HepG2 (cell line): ENCODE measurements around the gene FAM131A. TPM values are rescaled to one million over a fixed set of nuclear protein-coding genes. Genes with fewer than 3 reads are reported as not detected.

Experiments
- CHCHD3 ChIP-seq: sonication (generic); formaldehyde crosslinking; IDR thresholded peaks from 2 replicates; pipeline ENCODE4 v1.8.0; 2022; ENCODE audit warnings: mild to moderate bottlenecking, missing genetic modification reagents, moderate library complexity
- FOXA1 ChIP-seq, 2 experiments: fragments of 450-650 bp in 1 of 2; sonication (generic) in 1 of 2; formaldehyde crosslinking in 1 of 2; IDR thresholded peaks; 2 replicates each; pipeline versions ENCODE4 v1.4.0 to v1.6.1; 2016 to 2020; ENCODE audit warnings: missing genetic modification reagents in 1 of 2
- NRL ChIP-seq: sonication (generic); formaldehyde crosslinking; IDR thresholded peaks from 2 replicates; pipeline ENCODE4 v1.5.0; 2020; ENCODE audit warnings: missing genetic modification reagents, mild to moderate bottlenecking, moderate library complexity, borderline replicate concordance
- PAX8 ChIP-seq: sonication (generic); formaldehyde crosslinking; IDR thresholded peaks from 2 replicates; pipeline ENCODE4 v1.8.0; 2022; ENCODE audit warnings: mild to moderate bottlenecking, missing genetic modification reagents, borderline replicate concordance
- SSRP1 ChIP-seq: IDR thresholded peaks from 2 replicates; pipeline ENCODE4 v1.6.1; 2016; ENCODE audit warnings: control low read depth
- TSC22D2 ChIP-seq: sonication (generic); formaldehyde crosslinking; IDR thresholded peaks from 2 replicates; pipeline ENCODE4 v1.5.1; 2020; ENCODE audit warnings: missing genetic modification reagents, mild to moderate bottlenecking, borderline replicate concordance
- ZNF547 ChIP-seq: sonication (generic); formaldehyde crosslinking; IDR thresholded peaks from 2 replicates; pipeline ENCODE4 v1.5.1; 2020; ENCODE audit warnings: mild to moderate bottlenecking, missing genetic modification reagents
- ZNF703 ChIP-seq: sonication (generic); formaldehyde crosslinking; IDR thresholded peaks from 2 replicates; pipeline ENCODE4 v1.5.1; 2020; ENCODE audit warnings: missing genetic modification reagents, mild to moderate bottlenecking, moderate library complexity, borderline replicate concordance
- ZNF782 ChIP-seq: sonication (generic); formaldehyde crosslinking; IDR thresholded peaks from 2 replicates; pipeline ENCODE4 v1.4.0; 2020; ENCODE audit warnings: missing genetic modification reagents, mild to moderate bottlenecking, borderline replicate concordance
- polyA plus RNA-seq, 8 experiments: library from polyadenylated mRNA; depleted of rRNA in 3 of 8; stranded (reverse) in 7 of 8; unstranded in 1 of 8; fragments of >200 nt; fragmentation: Illumina TruSeq in 4 of 8; extraction: Trizol in 4 of 8; gene quantifications; 2 replicates each; pipeline versions ENCODE4 v1.2.1 to v1.2.3, GENCODE V29; 2011 to 2016; ENCODE audit warnings: low read depth in 4 of 8, missing spikeins in 1 of 8, mixed read lengths in 1 of 8; ENCODE audit not compliant: insufficient read depth in 1 of 8
- total RNA-seq, 5 experiments: library from RNA; depleted of rRNA; stranded (reverse); fragments of >200 nt; fragmentation: Illumina TruSeq; extraction: Trizol; gene quantifications; 2 replicates each; pipeline ENCODE4 v1.2.3, GENCODE V29; 2016; ENCODE audit warnings: low read depth in 1 of 5
- TF ChIP-seq, protein P1 (sequence below): sonication (generic); formaldehyde crosslinking; IDR thresholded peaks from 2 replicates; pipeline ENCODE4 v1.4.0; 2020; ENCODE audit warnings: missing genetic modification reagents, borderline replicate concordance
- TF ChIP-seq, protein P2 (sequence below), 2 experiments: IDR thresholded peaks; 2 replicates each; pipeline ENCODE4 v1.6.1; 2011 to 2012; ENCODE audit warnings: low read length in 2 of 2, borderline replicate concordance in 1 of 2, low read depth in 1 of 2, mild to moderate bottlenecking in 1 of 2, moderate library complexity in 1 of 2
- TF ChIP-seq, protein P3 (sequence below): sonication (generic); formaldehyde crosslinking; IDR thresholded peaks from 2 replicates; pipeline ENCODE4 v1.4.0; 2020; ENCODE audit warnings: missing genetic modification reagents, borderline replicate concordance

Gene FAM131A
- total and polyA plus RNA-seq, 2 of the 13 experiments (the other 11 are each of a cell fraction or from before 2014, with no cell fraction given) = 9.2 to 9.3 TPM

DNA sequence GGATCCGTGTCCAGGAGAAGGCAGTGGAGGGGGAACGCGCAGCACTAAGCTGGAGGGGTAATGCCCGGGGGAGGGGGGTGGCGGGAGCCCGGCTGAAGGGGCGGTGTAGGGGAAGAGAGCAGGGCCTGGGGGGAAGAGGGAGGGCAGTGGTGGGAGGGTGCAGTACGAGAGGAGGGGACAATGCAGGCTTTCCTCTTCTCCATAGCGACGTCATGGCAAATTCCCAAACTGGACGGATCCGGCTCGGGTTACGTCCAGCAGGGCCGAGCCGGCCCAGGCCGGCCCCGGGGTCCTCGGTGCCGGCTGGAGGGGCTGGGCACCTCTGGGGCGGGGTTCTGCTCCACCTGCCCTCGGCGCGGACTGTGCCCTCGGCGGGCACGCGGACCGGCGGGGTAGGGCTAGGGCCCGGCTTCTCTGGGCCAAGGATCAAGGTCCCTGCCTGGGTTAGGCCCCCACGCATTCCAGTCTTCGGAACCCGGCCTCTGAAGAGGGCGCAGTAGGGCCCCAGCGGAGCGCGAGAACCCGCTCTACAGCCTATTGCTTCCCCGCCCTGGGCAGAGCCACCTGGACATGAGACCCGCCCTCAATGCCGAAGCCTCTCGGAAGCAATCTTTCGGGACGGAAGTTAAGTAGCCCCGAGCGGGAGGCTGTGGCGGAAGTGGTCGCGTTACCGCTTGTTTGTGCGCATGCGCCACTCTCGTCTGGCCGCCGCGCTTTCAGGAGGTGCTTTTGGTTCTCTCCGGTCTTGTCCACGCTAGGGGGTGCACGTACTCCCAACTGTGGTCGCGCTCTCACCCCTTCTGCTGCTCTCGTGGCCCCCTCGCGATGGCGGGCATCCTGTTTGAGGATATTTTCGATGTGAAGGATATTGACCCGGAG, 25.5 kb downstream of the FAM131A start (continued):
- TF ChIP-seq ZNF782 (CRISPR knock-in tag) = peak; percentile 85; the same call in 1 of the 2 replicates
- TF ChIP-seq CHCHD3 (CRISPR knock-in tag) = no peak
- TF ChIP-seq PAX8 = peak; percentile 40; the same call in 1 of the 2 replicates
- no peak; the same call in 1 of the 2 replicates for TF ChIP-seq SSRP1 (CRISPR knock-in tag)
- peak; percentile 85; the same call in 1 of the 2 replicates for TF ChIP-seq NRL (CRISPR knock-in tag)
- TF ChIP-seq ZNF703 (CRISPR knock-in tag) = peak; percentile 65; the same call in 1 of the 2 replicates
- TF ChIP-seq, protein P1, sequence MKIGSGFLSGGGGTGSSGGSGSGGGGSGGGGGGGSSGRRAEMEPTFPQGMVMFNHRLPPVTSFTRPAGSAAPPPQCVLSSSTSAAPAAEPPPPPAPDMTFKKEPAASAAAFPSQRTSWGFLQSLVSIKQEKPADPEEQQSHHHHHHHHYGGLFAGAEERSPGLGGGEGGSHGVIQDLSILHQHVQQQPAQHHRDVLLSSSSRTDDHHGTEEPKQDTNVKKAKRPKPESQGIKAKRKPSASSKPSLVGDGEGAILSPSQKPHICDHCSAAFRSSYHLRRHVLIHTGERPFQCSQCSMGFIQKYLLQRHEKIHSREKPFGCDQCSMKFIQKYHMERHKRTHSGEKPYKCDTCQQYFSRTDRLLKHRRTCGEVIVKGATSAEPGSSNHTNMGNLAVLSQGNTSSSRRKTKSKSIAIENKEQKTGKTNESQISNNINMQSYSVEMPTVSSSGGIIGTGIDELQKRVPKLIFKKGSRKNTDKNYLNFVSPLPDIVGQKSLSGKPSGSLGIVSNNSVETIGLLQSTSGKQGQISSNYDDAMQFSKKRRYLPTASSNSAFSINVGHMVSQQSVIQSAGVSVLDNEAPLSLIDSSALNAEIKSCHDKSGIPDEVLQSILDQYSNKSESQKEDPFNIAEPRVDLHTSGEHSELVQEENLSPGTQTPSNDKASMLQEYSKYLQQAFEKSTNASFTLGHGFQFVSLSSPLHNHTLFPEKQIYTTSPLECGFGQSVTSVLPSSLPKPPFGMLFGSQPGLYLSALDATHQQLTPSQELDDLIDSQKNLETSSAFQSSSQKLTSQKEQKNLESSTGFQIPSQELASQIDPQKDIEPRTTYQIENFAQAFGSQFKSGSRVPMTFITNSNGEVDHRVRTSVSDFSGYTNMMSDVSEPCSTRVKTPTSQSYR = no peak
- TF ChIP-seq ZNF547 = 0 out of 2 replicates have a peak, but pooled peaks have one; percentile 50
- TF ChIP-seq, protein P2, sequence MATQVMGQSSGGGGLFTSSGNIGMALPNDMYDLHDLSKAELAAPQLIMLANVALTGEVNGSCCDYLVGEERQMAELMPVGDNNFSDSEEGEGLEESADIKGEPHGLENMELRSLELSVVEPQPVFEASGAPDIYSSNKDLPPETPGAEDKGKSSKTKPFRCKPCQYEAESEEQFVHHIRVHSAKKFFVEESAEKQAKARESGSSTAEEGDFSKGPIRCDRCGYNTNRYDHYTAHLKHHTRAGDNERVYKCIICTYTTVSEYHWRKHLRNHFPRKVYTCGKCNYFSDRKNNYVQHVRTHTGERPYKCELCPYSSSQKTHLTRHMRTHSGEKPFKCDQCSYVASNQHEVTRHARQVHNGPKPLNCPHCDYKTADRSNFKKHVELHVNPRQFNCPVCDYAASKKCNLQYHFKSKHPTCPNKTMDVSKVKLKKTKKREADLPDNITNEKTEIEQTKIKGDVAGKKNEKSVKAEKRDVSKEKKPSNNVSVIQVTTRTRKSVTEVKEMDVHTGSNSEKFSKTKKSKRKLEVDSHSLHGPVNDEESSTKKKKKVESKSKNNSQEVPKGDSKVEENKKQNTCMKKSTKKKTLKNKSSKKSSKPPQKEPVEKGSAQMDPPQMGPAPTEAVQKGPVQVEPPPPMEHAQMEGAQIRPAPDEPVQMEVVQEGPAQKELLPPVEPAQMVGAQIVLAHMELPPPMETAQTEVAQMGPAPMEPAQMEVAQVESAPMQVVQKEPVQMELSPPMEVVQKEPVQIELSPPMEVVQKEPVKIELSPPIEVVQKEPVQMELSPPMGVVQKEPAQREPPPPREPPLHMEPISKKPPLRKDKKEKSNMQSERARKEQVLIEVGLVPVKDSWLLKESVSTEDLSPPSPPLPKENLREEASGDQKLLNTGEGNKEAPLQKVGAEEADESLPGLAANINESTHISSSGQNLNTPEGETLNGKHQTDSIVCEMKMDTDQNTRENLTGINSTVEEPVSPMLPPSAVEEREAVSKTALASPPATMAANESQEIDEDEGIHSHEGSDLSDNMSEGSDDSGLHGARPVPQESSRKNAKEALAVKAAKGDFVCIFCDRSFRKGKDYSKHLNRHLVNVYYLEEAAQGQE (IDR thresholded peaks at IDR 0.05; ENCODE audit: borderline replicate concordance in 1 of 2, low read depth in 1 of 2, low read length in 2 of 2) = peak in 1 of 2 experiments; percentile 31; a peak in 1 of 4 replicates
- no peak for TF ChIP-seq FOXA1 (IDR thresholded peaks at IDR 0.05)
- no peak for TF ChIP-seq FOXA1 (CRISPR knock-in tag; IDR thresholded peaks at IDR 0.05)
- TF ChIP-seq TSC22D2 = peak; percentile 71; the same call in 1 of the 2 replicates
- TF ChIP-seq, protein P3, sequence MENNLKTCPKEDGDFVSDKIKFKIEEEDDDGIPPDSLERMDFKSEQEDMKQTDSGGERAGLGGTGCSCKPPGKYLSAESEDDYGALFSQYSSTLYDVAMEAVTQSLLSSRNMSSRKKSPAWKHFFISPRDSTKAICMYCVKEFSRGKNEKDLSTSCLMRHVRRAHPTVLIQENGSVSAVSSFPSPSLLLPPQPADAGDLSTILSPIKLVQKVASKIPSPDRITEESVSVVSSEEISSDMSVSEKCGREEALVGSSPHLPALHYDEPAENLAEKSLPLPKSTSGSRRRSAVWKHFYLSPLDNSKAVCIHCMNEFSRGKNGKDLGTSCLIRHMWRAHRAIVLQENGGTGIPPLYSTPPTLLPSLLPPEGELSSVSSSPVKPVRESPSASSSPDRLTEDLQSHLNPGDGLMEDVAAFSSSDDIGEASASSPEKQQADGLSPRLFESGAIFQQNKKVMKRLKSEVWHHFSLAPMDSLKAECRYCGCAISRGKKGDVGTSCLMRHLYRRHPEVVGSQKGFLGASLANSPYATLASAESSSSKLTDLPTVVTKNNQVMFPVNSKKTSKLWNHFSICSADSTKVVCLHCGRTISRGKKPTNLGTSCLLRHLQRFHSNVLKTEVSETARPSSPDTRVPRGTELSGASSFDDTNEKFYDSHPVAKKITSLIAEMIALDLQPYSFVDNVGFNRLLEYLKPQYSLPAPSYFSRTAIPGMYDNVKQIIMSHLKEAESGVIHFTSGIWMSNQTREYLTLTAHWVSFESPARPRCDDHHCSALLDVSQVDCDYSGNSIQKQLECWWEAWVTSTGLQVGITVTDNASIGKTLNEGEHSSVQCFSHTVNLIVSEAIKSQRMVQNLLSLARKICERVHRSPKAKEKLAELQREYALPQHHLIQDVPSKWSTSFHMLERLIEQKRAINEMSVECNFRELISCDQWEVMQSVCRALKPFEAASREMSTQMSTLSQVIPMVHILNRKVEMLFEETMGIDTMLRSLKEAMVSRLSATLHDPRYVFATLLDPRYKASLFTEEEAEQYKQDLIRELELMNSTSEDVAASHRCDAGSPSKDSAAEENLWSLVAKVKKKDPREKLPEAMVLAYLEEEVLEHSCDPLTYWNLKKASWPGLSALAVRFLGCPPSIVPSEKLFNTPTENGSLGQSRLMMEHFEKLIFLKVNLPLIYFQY (CRISPR knock-in tag) = peak; percentile 98
